Adrenal gland (tissue), 5 donors: ENCODE results near the gene FAM228B.

ENCODE experiments used
- CTCF ChIP-seq, 6 experiments: fragments of 450-650 bp in 4 of 6; fragments of 200-600 bp in 2 of 6; sonication (generic) in 1 of 6; IDR thresholded peaks; 1 replicate in 5 of 6; 2 replicates in 1 of 6; pipeline versions ENCODE4 v1.5.1 to v1.8.0; 2016 to 2021; ENCODE audit warnings: antibody characterized with exemption in 6 of 6, mild to moderate bottlenecking in 2 of 6, moderate library complexity in 1 of 6
- POLR2A ChIP-seq, 2 donors: fragments of 450-650 bp; IDR thresholded peaks; one replicate each; pipeline ENCODE4 v1.6.1; 2017; ENCODE audit warnings: antibody characterized with exemption in 2 of 2, mild to moderate bottlenecking in 2 of 2, moderate library complexity in 1 of 2
- donor health status: DM: no; HTN: no; CAD: no.

- no peak for TF ChIP-seq CTCF (IDR thresholded peaks at IDR 0.05)
- no peak for TF ChIP-seq POLR2A (IDR thresholded peaks at IDR 0.05)
These were observed 20.6 kb upstream of the FAM228B start for GRCh38 chr2:24102677-24103076.
